HG02642 (cell line): ENCODE data around the gene ATXN1.

Experiments used
- ATAC-seq: cut with Tn5 transposase; IDR thresholded peaks from one replicate; pipeline ENCODE4 v1.9.1; 2021; ENCODE audit warnings: mild to moderate bottlenecking; ENCODE audit not compliant: unreplicated experiment, poor library complexity

Gene ATXN1

DNA sequence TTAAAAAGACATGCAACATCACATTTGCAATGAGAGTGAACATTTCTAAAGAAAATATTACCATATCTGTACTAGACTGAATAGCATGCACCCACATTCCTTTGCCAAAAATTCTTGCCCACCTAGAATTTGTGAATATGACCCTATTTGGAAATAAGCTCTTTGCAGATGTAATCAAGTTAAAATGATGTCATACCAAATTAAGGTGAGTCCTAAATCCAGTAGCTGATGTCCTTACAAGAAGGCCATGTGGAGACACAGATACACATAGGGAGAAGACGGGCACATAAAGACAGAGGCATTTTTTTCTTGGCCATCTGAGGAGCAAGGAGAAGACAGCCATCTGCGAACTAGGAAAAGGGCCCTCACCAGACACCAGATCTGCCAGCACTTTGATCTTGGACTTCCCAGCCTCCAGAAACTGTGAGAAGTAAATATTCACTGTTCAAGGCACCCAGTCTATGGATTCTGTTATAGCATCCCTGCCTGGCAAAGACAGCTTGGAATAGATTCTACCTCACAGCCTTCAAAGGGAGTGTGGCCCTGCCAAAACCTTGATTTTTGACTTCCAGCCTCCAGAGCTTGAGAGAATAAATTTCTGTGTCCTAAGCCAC, 22.8 kb upstream of the ATXN1 start:
- no peak for ATAC-seq

DNA sequence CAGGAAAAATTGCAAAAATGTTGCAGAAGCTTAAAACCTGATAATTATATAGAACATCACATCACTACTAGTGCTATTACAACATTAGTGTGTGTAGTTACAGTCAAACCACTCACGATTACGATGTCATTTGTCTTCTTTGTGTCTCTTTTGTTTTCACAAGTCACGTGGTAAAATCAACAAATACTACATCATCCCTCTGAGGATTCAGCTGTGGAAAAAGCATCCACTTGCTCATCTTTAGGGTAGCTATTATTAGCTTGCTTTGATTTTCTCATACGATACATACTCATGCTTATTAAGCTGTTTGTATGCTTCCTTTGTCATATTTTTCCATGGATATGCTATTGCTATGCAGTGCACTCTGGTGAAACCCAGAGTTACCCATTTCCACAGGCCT, 22.2 kb upstream of the ATXN1 start:
- ATAC-seq: no peak

DNA sequence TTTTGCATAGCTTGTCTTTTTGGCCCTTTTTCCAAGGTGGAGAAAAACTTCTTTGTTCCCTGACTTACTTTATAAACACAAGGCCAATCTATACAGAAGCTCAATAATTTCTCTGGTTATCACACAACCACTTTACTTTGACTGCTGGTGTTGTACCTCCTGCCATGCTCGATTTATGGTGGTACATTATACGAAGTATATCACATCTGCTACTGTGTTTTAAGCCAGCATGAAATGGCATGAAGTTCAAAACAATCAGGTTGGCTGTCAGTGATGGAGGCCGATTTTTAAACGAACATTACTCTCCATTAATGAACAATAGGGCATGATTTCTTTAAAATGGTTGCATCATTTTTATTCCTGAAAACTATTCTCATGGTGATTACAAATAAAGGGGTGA, 21.0 kb upstream of the ATXN1 start:
- ATAC-seq: no peak

DNA sequence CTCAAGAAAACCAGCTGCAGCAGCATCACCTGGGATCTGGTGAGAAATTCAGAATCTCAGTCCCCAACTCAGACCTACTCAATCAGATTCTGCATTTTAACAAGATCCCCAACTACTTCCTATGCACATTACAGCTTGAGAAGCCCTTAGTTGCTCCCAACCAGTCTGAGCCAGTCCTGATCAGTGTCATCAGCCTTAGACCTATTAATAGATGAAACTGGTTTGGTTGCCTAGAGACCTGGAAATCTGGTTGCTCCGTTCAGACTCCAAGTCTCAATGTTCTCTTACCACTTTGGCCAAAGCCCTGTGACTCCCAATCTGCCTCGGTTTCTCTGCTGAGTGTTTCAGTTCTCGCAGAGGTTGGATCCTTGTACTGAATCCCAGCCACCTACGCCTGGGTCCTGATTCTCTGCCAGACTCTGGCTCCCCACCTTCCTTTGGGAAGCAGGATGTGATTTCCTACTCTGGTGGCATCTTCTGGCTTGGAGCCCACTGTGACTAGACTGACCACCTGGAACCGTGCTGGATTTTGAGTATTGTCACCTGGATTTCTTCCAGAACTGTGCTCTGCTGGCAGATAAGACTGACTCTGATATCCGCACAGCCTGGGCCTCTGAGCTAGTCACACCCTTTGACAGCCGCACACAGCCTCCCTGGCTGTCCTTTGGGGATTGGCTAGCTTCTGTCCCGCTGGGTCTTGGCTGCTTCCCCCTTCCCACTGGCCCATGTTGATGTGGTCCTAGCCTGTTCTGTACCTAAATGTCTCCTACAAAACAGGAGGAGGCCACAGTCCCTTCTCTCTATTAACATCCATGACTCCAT, 20.3 kb upstream of the ATXN1 start:
- ATAC-seq: no peak

DNA sequence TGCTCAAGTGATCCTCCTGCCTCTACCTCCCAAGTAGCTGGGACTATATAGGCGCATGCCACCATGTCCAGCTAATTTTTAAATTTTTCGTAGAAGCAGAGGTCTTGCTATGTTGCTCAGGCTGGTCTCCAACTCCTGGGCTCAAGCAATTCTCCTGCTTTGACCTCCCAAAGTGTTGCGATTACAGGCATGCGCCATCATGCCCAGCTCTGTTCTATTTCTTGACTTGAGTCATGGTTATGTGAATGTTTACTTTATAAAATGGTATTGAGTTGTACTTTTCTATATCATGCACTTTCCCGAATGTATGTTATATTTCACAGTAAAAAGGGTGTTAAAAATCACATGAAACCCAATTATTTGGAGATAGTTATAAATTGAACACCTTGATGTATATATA, 17.3 kb upstream of the ATXN1 start:
- ATAC-seq: no peak

DNA sequence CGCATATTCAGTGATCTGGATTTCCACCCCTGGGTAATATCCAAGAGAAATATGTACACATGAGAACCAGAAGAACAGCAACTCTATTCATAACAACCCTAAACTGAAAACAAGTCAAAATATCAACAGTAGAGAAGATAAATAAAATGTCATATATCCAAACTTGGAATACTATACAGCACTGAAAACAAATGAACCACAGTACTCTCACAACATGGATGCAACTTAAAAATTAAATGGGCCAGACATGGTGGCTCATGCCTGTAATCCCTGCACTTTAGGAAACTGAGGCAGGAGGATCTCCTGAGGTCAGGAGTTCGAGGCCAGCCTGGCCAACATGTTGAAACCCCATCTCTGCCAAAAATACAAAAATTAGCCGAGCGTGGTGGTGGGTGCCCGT, 16.5 kb upstream of the ATXN1 start:
- no peak for ATAC-seq

DNA sequence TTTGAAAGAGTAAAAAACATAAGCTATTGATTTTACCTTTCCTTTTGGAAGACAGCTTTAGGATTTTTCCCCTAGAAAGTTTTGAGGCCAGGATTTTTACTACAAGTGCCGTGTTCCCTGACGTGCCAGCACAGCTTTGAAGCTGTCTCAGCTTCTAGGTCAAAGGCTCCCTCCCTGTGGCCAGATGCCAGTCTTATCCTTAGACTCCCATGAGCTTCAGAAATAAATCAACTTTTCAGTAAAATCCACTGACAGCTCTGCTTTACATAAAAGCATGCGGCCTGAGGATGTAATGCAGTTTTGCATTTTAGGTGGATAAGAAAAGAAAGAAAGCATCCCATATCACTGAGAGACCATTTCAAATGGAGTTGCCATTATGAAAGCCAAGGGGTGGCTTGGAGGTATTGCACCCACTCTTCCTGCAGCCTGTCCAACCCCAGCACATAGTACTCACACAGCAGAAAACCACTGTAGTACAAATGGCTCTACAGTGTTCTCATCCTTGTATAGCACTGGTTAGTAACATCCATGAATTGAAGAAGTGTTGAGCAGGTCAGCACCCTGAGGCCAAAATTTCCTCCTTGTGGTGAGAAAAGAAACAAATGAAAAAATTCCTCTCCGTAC, 15.2 kb upstream of the ATXN1 start:
- no peak for ATAC-seq

DNA sequence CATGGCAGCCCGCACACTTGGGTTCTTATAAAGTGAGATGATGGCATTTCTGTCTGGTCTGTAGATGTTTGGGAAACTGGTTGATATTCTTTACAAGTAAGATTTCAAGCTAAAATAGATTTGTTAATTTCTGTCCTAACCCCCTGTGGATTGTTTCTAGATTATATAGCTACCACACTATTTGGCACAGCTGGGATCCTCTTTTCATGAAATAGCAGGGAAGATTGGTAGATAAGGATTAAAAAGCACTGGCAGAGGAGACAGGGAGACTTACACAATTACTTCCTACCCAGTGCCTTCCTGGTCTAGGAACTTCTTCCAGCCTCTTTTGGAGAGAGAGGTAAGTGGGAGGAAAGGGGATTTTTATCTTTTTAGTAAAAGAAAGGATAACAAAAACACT, 13.2 kb upstream of the ATXN1 start:
- ATAC-seq: no peak

DNA sequence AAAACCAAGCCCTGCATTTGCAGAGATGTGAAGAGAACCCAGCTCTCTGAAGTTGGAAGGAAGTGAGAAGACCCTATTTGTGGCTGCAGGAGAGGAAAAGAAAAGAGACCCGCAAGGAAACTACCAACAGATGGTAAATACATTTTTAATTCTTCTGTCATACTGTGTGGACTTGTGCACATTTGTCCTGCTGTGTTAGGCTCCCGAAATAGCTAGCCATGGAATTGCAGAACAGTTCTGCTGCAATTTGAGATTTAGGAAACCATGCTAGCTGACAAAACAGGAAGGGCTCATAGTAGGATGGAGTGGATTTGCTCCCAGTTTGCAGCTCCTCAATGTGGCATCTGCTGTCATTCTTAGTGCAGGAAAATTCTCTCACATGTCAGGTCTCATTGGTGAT, 12.1 kb upstream of the ATXN1 start:
- no peak for ATAC-seq

DNA sequence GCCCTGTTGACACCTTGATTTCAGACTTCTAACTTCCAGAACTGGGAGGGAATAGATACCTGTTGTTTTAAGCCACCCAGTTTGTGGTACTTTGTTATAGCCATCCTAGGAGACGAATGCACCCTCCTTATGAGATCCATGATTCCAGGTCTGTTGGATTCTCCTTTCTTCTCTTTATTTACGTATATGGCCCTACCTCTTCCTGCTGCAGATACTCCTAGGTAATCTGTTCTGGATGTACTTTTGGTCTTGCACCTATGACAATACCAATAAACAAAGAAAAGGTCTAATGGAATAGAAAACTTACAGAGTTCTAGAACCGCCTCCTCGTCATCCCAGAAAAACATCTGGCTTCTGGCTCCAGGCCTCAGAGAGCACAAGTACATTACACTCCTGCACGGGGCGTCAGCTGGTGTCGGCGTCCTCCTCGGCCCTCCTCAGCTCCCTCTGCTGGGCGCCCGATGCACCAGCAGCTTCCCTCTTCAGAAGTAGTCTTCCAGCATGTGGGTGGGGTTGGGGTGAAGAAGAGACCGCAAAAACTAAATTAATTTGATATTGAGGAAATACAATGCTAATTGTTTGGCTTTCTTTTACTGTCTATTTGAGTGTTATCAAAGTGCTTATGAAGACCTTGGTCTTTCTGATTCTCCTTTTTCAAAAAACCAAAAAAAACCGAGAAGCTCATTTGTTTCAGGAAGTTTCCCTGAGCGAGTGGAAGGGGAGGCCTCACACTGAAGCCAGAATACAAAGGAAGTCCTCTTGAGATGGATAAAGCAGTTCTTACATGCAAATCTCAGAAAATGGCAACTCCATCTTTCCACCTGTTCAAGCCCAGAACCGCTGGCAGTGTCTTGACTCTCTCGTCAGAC, 9.7 kb upstream of the ATXN1 start:
- ATAC-seq: peak; percentile 93

DNA sequence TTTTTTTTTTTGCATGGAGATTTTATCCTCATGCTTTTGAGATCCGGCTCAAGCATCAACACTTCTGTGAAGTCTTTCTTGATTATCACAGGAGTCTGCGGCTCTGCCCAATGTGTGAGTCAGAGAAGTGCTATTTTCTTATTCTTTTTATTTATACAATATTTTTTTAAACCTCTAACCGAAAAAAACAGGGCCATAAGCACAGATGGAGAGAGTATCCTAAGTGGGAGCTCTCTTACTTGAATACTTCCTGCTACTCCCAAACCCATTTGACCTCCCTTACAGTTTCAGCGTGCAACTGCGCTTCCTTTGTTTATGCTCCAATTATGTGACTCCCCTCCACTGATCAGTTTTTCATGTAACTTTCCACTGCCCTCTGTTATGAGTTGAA, 8.7 kb upstream of the ATXN1 start:
- no peak for ATAC-seq

DNA sequence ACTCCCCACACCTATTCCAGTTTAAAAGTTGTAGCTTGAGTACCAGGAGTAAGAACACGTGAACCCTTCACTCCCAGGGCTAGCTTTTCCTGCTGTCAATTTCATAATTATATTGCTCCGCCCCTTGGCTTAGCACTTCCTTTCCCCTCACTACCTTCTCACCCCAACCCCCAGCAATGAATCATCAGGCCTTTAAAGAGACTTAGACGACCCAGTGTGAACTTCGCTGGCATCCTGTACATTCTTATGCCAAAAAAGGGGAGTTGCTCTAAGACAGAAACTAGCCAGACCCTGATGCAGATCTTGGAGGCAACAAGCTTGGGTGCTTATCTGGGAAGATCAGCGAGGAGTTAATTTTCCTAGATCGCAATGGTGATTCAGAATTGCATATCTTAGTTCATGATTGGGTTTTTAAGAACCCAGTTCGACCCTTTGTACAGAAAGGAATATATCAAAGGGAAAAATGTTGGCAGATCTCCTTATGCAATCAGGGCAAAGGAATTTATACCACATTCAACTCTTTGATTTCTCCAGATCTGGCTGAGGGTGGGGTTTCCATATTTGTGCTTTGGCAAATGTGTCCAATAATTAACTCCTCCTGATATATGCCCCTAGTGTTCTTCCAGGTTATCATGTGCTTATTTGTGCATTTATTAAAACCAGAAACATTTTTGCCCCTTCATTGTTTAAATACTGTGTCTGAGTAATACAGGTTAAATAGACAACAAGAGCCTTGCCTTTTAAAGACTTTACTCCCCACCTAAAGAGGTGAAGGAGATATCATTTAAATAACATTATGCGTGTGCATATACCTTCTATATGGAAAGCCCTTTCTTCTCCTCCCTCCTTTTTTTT, 8.1 kb upstream of the ATXN1 start:
- no peak for ATAC-seq

DNA sequence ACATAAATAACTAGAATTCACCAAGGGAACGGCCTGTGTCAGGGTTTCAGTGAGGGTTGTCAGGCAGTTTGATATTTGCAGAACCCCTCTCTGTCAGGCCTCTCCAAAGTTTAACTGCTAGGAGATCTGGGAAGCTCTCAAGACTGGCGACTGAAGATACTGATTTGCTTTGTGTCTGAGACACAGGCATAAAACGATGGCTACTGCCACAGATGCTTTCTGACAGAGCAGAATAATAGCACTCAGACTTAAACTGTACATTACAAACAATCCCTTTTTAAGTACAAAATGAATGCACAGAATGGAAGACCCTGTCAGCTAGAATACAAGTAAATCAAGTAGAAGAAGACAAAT, 7.2 kb upstream of the ATXN1 start:
- ATAC-seq: no peak

DNA sequence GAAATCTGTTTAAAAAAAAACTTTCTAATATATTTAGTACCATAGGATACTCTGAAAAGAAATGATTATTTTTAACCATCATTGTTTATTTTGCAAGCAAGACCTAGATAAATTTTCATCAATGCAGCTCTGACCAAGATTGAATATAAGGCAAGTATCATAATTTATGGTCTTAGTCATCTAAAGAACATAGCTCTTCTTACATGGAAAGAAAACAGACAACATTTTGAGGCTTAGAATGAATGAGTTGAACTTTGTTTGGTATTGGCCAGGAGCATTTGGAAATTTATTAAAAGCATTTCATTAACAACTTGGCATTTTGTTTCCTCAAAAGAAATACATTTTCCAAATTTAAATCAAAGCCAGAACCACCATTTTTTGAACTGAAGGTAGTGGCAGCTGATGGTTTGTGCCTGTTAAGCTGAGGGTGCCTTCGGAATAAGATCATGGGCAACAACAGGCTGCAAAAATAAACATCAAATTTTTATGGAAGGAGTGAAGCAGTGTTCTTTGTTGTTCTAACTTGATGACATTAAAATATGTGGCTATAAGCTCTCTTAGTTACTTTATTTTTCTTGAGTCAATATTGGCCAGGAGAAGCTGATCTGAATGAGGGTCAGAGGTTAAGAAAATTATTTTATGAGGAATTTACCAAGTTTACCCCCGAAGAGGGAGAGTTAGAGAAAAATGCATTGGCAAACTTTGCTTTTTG, 6.7 kb upstream of the ATXN1 start:
- ATAC-seq: no peak

DNA sequence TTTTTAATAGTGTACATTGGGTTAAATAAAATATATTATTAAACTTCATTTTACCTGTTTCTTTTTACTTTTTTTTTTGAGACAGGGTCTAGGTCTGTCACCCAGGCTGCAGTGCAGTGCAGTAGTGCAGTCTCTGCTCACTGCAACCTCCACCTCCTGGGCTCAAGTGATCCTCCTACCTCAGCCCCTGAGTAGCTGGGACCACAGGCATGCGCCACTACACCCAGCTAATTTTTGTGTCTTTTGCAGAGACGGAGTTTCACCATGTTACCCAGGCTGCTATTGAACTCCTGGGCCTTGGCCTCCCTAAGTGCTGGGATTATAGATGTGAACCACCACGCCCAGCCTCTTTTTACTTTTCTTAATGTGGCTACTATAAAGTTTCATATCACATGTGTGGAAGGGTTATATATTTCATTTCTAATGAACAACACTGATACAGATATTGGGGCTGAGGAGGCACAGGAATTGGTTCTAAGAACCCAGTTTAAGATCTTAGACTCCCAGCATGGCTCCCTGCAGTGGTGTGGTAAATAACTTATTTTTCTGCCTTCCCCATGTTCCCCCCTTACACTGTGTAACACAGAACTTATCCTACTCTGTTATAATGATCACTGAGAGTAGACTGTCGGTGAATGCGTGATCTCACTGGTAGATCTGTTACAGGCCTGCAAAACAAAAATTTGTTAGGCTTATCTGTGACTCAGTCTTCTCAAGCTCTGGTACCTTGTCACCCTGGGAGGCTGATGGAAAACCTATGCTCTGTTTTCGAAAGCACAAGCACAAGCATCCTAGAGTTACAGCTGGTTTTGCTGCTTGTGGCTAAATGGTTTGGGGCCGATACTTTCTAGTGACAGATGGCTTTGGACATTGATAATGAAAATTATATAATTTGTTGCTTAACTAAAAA, 5.8 kb upstream of the ATXN1 start:
- ATAC-seq: no peak

DNA sequence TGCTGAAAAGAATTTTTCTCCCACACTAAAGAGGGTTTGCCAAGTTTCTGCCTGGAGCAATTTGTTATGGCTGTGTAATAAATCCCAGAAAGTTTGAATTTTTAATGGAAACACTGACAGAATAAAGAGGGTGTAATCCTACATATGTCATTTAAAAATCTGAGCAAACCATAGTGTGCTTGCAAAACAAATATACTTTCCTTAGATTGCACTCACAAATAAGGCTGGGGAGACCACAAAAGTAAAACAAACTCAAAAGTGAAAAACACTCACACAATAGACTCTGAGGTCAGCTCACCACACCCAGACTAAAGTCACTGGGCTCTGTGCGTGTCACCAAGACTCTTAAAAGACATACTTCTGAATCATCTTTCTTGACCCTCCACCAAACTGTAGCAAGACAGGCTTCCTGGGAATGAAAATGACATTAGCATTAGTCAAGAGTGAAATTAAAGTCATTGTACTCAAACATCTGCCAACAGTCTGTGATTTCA, 4.8 kb upstream of the ATXN1 start:
- ATAC-seq: no peak

DNA sequence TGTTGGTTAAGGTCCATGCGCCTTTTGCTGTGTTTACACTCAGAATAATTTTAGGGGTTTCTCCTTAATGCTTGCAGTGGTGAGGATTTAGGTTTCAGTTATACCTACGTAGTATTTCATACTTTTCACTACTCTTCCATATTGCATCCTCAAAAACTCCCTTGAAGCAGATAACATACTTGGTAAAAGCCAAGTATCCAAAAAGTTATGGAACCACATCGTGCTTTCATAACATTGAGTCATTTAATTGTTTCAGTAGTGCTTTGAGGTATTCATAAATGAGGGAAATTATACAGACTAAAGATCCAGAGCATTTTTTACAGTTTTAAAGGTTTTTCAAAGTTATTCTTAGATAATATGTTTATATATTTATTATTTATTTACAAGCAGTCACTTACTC, 4.0 kb upstream of the ATXN1 start:
- no peak for ATAC-seq
